Nephron (organoid): ENCODE data around the gene TMEM81.
A peak's percentile ranks its signal among the peaks of the same experiment; 100 is the strongest.

Experiments
- H3K27ac Mint-ChIP-seq, 3 experiments: 2 replicates each; pipeline ENCODE4 v1.8.0; 2020; ENCODE audit warnings: mixed read lengths in 3 of 3, mild to moderate bottlenecking in 2 of 3, moderate library complexity in 1 of 3
- H3K27me3 Mint-ChIP-seq: 2 replicates; pipeline ENCODE4 v1.8.0; 2021; ENCODE audit warnings: low read depth, mild to moderate bottlenecking, moderate library complexity, mixed read lengths
- H3K36me3 Mint-ChIP-seq: 2 replicates; pipeline ENCODE4 v1.8.0; 2020; ENCODE audit warnings: low read depth, mixed read lengths
- H3K4me1 Mint-ChIP-seq: 2 replicates; pipeline ENCODE4 v1.8.0; 2020; ENCODE audit warnings: mixed read lengths
- H3K4me3 Mint-ChIP-seq, 3 experiments: 2 replicates each; pipeline ENCODE4 v1.8.0; 2020; ENCODE audit warnings: mild to moderate bottlenecking in 3 of 3, mixed read lengths in 3 of 3, moderate library complexity in 2 of 3
- H3K9me3 Mint-ChIP-seq: 2 replicates; pipeline ENCODE4 v1.8.0; 2020; ENCODE audit warnings: mixed read lengths
- CTCF ChIP-seq, 3 experiments: fragments of 200-600 bp; sonication (generic); IDR thresholded peaks; one replicate each; pipeline ENCODE4 v1.5.0; 2021; ENCODE audit warnings: antibody characterized with exemption in 3 of 3; ENCODE audit not compliant: unreplicated experiment in 3 of 3

TMEM81 gene

GRCh38 chr1:205052690-205053089, 31.6 kb downstream of the TMEM81 start:
- no peaks in the 10 kb centered on the region for H3K36me3 Mint-ChIP-seq
- no peaks in the 10 kb centered on the region for H3K4me1 Mint-ChIP-seq
- H3K27ac Mint-ChIP-seq: no peak overlapping the region
- no peak for TF ChIP-seq CTCF (IDR thresholded peaks at IDR 0.05; ENCODE audit: unreplicated experiment in 3 of 3)
- H3K9me3 Mint-ChIP-seq: no peaks in the 10 kb centered on the region
- peaks cover 35% of the 10 kb centered on the region for H3K27me3 Mint-ChIP-seq
- no peak overlapping the region for H3K4me3 Mint-ChIP-seq

- Mint-ChIP-seq H3K4me3 (no peak overlapping the region), H3K27me3 (peaks cover 59% of the 10 kb centered on the region), H3K36me3 (no peaks in the 10 kb centered on the region), H3K9me3 (no peaks in the 10 kb centered on the region), H3K27ac (no peak overlapping the region), H3K4me1 (no peaks in the 10 kb centered on the region)
- no peak for TF ChIP-seq CTCF (IDR thresholded peaks at IDR 0.05; ENCODE audit: unreplicated experiment in 3 of 3)
Observed at GRCh38 chr1:205049479-205049878, 34.8 kb downstream of the TMEM81 start.

- no peak overlapping the region for H3K27ac Mint-ChIP-seq
- H3K4me3 Mint-ChIP-seq: no peak overlapping the region
- TF ChIP-seq CTCF (IDR thresholded peaks at IDR 0.05; ENCODE audit: unreplicated experiment in 3 of 3): no peak
- H3K4me1 Mint-ChIP-seq: no peaks in the 10 kb centered on the region
- no peaks in the 10 kb centered on the region for H3K36me3 Mint-ChIP-seq
- peaks cover 70% of the 10 kb centered on the region for H3K27me3 Mint-ChIP-seq
- no peaks in the 10 kb centered on the region for H3K9me3 Mint-ChIP-seq
Observed at GRCh38 chr1:205048382-205048781, 35.9 kb downstream of the TMEM81 start.

- Mint-ChIP-seq H3K36me3 (no peaks in the 10 kb centered on the region), H3K27ac (no peak overlapping the region), H3K27me3 (peaks cover 71% of the 10 kb centered on the region), H3K4me3 (no peak overlapping the region), H3K4me1 (no peaks in the 10 kb centered on the region), H3K9me3 (no peaks in the 10 kb centered on the region)
- no peak for TF ChIP-seq CTCF (IDR thresholded peaks at IDR 0.05; ENCODE audit: unreplicated experiment in 3 of 3)
Observed at GRCh38 chr1:205047764-205048231, 36.5 kb downstream of the TMEM81 start.

GRCh38 chr1:205046870-205047269, 37.4 kb downstream of the TMEM81 start:
- H3K4me3 Mint-ChIP-seq: no peak overlapping the region
- TF ChIP-seq CTCF (IDR thresholded peaks at IDR 0.05; ENCODE audit: unreplicated experiment in 3 of 3): no peak
- peaks cover 80% of the 10 kb centered on the region for H3K27me3 Mint-ChIP-seq
- no peaks in the 10 kb centered on the region for H3K9me3 Mint-ChIP-seq
- peaks cover 8% of the 10 kb centered on the region for H3K4me1 Mint-ChIP-seq
- no peak overlapping the region for H3K27ac Mint-ChIP-seq
- H3K36me3 Mint-ChIP-seq: no peaks in the 10 kb centered on the region

GRCh38 chr1:205045146-205045545, 39.1 kb downstream of the TMEM81 start:
- peaks cover 87% of the 10 kb centered on the region for H3K27me3 Mint-ChIP-seq
- no peaks in the 10 kb centered on the region for H3K9me3 Mint-ChIP-seq
- H3K36me3 Mint-ChIP-seq: no peaks in the 10 kb centered on the region
- TF ChIP-seq CTCF (IDR thresholded peaks at IDR 0.05; ENCODE audit: unreplicated experiment in 3 of 3): no peak
- peak overlapping the region in 1 of 3 experiments; percentile 1 for H3K4me3 Mint-ChIP-seq
- H3K4me1 Mint-ChIP-seq: peaks cover 23% of the 10 kb centered on the region
- H3K27ac Mint-ChIP-seq: no peak overlapping the region
